Activated CD8-positive, alpha-beta memory T cell treated with anti-CD3 and anti-CD28 coated beads, Interleukin-2, amount 50 U/mL, for 4 hours (primary cell): Measurements from ENCODE around the gene TTF1.

ENCODE experiments used
- DNase-seq: peaks from one replicate; pipeline ENCODE4 v3.0.0-alpha.2; 2020

TTF1 gene

GRCh38 chr9:132365986-132366385 lies 40.7 kb downstream of the TTF1 start:
- no peak for DNase-seq

- no peak for DNase-seq
These were observed 42.6 kb downstream of the TTF1 start for GRCh38 chr9:132364068-132364467.

- no peak for DNase-seq
These were observed 48.9 kb downstream of the TTF1 start for GRCh38 chr9:132357764-132358163.

GRCh38 chr9:132356324-132356924 lies 50.2 kb downstream of the TTF1 start:
- DNase-seq = no peak

GRCh38 chr9:132354637-132355355 lies 51.8 kb downstream of the TTF1 start, which contains the start of gene SETX:
TSS of gene SETX (minus strand) at chr9:132354986. CDS start at chr9:132349428, 5,558 bp downstream.
- DNase-seq = peak; percentile 99

- no peak for DNase-seq
These were observed 55.1 kb downstream of the TTF1 start for GRCh38 chr9:132351404-132352045.

GRCh38 chr9:132350861-132351315 lies 55.8 kb downstream of the TTF1 start:
- DNase-seq = peak; percentile 33

GRCh38 chr9:132348676-132349075 lies 58.0 kb downstream of the TTF1 start:
- DNase-seq = no peak

GRCh38 chr9:132346177-132346576 lies 60.5 kb downstream of the TTF1 start:
- no peak for DNase-seq

- DNase-seq = no peak
These were observed 65.3 kb downstream of the TTF1 start for GRCh38 chr9:132341177-132341840.

- no peak for DNase-seq
These were observed 72.3 kb downstream of the TTF1 start for GRCh38 chr9:132334364-132334763.

- no peak for DNase-seq
These were observed 73.1 kb downstream of the TTF1 start for GRCh38 chr9:132333556-132333955.

GRCh38 chr9:132328580-132328979 lies 78.1 kb downstream of the TTF1 start:
- DNase-seq = no peak

- no peak for DNase-seq
These were observed 79.1 kb downstream of the TTF1 start for GRCh38 chr9:132327537-132327936.
